Measurements from ENCODE around the gene LAIR1.
"Not testable (repeated sequence)": the region's sequence is repeated elsewhere in the genome, so short reads cannot be mapped to it uniquely, and the experiment has no call there.

Gene LAIR1

DNA sequence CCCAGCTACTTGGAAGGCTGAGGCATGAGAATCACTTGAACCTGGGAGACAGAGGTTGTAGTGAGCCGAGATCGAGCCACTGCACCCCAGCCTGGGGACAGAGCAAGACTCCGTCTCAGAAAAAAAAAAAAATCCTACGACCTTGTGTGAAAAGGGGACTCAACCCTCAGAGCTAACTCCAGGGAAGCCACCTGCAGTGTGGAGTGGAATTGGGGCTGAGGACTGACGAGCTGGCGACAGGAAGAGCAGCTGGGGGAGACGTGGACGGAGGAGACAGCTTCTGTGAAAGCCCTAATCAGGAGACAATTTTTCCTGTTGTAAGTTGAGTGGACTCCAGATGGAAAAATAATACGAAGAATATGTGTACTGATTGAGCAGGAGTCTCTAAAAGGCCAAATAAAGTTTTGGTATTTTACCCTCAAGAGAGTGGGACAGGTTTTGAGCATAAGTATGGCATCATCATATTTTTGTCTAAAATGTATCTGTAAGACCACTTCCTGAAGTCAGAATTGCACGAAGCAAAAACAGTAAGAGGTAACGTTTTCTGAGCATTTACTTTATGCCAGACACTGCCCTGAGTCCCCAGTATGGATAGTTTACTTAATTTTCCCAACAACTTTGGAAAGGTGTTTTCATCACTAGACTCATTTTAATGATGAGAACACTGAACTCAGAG, 12.0 kb upstream of the LAIR1 start:
- no peak for DNase-seq (ENCODE audit: low spot score)

DNA sequence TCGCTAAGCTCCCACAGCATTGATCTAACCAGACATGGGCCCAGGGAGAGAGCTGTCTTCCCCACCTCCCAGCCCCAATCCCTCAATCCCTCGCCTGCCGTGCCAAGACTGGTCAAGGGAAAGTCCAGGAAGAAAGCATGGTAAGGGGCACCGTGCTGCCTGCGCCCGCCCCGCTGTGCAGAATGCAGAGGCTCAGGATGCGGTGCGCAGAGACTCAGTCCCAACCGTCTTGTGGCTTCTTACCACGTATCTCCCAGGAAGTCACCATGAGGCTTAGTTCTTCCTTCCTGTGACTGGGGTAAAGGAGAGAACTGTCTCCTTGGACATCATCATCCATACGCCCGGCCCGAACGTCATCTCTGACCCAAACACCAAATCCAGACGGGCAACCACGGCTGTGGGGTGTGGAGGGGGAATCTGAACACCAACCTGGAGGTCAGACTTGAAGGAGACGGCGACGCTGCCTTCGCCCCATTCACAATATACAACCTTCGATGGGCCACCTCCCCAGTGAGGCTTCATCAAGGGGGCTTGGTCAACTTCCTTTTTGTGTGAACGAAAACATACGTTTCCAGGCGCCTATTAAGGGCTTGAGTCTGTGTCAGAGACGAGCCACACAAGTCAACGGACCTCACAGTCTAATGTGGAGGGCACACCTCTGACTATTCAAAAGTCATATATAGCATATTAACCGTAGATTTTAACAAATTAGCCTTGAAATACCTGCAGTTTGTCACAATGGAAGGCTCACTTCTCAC, 10.6 kb upstream of the LAIR1 start:
- not testable (repeated sequence) for DNase-seq (ENCODE audit: low spot score)

DNA sequence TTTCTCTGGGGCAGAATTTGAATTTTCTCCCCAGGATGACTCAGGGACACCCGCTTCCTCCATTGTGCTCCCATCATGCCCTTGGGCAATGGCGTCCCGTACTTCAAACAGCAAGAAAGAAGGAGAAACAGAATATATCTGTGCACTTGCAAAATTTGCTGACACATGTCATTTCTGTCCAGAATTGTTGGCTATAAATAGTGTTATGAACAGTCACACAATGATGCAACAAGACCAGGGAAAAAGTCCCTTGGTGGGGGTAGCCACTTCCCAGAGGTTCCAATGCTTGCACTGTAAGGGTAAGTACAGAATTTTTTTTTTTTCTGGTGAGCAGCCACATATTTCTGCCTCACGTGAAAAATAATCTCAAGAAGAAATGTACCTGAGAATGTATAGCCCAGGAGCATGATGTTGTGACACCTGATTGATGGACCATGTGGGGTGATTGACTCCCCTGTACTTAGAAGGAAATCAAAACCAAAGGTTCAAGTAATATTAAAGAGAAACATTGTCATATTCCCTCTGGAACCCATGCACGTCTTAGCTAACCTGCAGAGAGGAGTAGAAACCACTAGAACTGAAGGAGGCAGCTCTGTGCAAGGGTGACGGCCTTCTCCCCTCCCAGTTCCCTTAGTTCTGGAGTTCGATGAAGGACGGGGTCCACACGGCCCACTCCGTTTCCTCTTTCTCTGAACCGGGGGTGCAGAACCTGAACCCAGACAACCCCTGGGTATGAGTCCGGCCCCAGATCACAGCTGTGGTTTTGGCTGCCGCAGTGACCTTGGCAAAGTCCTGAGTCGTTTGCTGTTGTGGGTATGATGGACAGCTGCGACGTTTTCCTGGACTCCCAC, 9.3 kb upstream of the LAIR1 start:
- DNase-seq (ENCODE audit: low spot score), result no peak

DNA sequence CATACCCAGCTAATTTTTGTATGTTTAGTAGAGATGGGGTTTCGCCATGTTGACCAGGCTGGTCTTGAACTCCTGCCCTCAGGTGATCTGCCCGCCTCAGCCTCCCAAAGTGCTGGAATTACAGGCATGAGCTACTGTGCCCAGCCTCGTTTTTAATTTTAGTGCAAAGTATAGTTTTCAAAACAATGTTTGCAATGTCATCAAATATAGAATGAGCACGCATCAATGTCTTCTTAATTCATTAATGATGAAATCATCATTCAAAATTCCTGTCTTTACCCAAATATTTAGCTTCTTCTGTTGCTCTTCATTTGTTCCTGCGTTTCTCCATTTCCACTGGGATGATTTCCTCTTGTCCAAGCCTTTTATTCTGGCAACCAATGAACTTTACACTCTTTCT, 6.7 kb upstream of the LAIR1 start:
- not testable (repeated sequence) for DNase-seq (ENCODE audit: low spot score)

DNA sequence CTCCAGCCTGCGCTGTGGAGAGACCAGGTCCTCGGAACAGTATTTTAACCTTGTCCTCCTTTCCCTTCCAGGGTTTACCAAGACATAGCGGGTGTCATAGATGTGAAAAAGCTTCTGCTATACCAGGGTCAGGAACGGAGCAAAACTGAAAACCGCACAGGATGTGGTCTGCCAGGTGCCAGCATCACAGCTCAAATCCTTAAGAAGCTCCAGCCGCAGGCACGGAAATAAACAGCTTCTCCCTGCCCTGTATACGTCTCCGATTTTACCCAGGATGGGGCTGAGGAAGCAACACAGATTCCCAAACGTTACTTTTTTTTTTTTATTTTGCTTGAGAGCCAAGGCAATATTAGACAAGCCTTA, 5.7 kb upstream of the LAIR1 start:
- not testable (repeated sequence) for DNase-seq (ENCODE audit: low spot score)

DNA sequence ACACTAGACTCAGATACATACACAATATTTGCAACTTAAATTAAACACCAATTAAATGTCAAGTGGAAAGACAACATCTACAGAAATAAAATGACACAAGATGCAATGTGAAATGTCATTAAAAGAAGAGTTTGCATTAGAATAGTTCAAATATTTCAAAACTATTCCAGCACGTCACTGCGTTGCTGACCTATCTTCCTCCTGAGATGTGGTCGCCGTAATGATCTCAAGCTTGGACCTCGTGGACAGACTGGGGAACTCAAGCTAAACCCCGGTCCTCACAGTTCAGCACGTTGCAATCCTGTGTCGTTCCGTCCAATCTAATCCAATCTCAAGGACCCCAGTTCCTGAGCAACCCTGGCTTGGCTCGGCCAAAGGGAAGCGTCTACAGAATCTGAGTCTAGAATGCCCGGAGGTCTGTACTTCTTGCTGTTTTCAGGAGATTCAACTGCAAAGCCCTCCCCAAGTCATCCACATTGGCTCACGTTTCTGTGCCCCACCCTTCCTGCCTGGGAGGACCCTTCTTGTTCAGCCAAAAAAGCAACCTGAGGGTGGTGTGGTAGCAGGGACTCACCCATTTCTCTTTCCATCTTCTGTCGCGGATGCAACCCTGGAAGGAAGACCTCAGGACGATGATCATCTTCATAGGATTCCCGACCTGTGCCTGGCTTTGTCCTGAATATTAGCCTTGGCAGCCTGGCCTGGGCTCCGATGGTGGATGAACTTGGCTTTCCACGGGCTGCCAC, 5.1 kb upstream of the LAIR1 start:
- not testable (repeated sequence) for DNase-seq (ENCODE audit: low spot score)

- DNase-seq (ENCODE audit: low spot score), result no peak
These were observed 4.5 kb upstream of the LAIR1 start for GRCh38 chr19:54369082-54369687.

DNA sequence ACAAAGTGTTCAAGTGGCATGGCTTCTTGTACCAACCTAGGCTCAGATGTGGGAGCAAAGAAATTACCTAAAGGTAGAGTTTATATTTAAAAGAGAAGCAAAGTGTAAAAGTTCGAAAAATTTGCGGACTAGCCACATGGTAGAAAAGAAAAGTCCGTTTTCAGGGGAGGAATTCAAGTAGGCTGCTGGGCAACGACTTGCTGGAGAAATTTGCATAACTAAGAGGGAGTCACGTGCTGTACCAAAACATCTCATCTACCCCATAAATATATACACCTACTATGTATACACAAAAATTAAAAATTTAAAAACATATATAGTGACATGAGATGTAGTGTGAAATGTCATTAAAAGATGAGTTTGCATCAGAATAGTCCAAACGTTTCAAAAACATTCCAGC, 2.1 kb upstream of the LAIR1 start:
- DNase-seq (ENCODE audit: low spot score), result no peak

- DNase-seq (ENCODE audit: low spot score), result not testable (repeated sequence)
These were observed 1.1 kb upstream of the LAIR1 start for GRCh38 chr19:54365798-54366197.

DNA sequence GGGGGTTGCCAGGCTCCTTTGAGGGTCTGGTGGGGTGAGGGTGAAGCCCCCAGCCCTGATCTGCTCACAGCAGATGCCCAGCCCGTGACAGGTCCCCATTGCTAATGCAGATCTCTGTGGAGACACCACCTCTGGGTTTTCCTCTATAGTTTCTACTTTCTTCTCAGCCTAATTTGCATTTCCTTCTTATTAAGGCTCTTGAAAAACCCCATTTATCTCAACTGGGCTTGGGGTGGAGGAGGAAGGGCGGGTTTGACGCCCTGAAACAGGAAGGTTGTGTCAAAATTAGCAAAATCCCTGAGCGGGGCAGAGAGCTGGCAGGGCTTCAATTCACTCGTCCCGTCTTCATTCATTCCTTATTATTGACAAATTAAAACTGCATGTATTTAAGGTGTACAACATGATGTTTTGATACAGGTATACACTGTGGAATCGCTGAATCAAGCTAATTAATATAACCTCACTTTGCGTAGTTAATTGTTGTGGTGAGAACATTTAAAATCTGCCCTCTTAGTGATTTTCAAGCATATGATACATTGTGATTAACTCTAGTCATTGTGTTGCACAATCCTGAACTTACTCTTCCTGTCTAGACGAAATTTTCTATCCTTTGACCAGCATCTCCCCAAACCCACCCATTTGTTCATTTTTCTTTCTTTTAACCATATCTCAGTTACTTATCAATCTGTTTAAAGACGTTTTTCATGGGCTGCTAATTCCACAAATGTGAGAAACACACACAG, 2.9 kb downstream of the LAIR1 start:
- DNase-seq (ENCODE audit: low spot score), result not testable (repeated sequence)

DNA sequence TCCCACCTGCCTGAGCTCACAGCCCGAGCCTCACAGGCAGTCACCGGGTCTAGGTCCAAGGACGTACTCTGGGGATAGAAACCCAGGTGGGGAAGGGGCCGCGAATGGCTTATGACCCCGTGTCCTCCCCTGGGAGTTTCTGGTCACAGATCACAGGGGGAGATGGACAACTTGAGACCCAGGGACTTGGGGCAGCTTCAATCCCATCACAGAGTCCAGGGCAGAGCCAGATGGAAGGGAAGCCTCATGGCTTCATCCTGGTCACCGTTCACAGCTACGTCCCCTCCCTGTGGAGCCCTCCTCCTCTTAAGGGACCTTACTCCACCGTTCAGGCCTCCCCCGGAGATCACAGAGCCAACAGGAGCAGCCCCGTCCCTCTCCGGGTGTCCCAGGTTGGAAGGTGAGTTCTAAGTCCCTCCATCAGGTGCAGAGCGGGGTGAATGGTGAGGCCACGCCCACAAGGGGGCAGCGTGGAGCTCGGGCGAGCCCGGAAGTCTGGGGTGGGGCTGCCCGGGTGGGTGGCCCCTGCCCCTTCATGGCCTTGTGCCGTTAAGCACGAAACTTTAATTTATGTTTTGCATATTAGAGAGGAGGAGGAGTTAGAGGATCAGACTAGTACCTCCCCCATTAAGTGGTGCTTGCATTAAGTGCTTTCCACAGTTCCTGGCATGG, 5.4 kb downstream of the LAIR1 start:
- not testable (repeated sequence) for DNase-seq (ENCODE audit: low spot score)

GRCh38 chr19:54357381-54357780, 7.3 kb downstream of the LAIR1 start:
- no peak for DNase-seq (ENCODE audit: low spot score)

- DNase-seq (ENCODE audit: low spot score), result no peak
These were observed 8.2 kb downstream of the LAIR1 start for GRCh38 chr19:54356444-54357056.

GRCh38 chr19:54355675-54356074, 9.1 kb downstream of the LAIR1 start:
- no peak for DNase-seq (ENCODE audit: low spot score)

DNA sequence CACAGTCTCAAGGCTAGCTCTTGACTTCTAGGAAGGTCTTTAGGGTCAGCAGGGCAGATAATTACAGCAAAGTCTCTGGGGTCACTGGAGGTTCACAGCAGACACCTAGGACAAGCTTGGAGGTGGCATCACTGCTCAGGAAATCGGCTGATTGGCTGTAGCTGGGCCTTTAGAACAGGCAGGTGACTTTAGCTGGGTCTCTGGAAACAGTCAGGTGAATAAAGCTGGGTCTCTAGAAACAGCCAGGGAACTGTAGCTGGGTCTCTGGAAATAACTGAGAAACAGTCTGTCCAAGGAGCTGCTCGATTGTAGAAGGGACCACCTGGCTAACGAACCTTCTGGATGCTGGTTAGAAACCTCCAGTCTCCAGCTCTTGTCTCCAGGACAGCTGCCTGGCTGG, 10.0 kb downstream of the LAIR1 start:
- DNase-seq (ENCODE audit: low spot score), result no peak

- DNase-seq (ENCODE audit: low spot score), result no peak
These were observed 12.2 kb downstream of the LAIR1 start for GRCh38 chr19:54352546-54352945.

- DNase-seq (ENCODE audit: low spot score), result no peak
These were observed 12.7 kb downstream of the LAIR1 start for GRCh38 chr19:54352041-54352440.

DNA sequence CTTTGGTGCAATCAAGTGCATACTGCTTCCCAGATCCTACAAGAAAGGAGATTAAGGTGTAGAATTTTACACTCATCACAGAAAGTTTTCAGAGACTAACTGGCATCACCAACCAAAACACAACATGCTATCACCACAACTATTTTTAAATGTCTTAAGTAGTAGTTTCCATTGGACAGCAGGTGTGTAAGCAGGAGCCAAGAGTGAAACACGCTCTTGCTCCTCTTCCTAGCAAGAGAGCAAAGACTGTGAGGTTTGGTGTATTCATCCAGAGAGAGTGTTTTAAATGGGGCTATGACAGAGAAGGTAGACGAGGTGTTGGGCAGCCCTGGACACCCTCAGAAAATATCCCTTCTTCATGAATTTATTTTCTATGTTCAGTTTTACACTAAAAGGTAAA, 13.3 kb downstream of the LAIR1 start:
- no peak for DNase-seq (ENCODE audit: low spot score)

DNA sequence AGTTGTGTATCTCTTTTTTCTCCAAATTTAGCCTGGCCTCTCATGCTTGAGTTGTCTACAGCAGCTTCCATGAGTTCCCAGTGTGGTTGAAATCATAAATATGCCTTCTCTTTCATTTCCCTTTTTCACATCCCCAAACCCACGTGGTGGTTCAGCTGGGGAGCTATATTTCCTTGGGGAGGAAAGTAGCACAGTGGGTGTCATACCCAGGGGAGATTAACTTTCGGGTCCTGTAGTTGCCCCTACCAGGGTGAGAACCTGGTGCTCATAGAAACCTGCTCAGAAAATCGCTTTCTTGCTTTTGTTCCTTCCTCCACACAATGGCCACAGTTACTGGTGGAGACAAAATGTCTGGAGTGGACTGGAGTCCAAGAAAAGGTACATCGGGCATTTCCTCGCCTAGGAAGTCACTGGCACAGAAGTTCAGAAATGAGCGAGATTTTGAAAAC, 18.8 kb downstream of the LAIR1 start:
- no peak for DNase-seq (ENCODE audit: low spot score)

DNA sequence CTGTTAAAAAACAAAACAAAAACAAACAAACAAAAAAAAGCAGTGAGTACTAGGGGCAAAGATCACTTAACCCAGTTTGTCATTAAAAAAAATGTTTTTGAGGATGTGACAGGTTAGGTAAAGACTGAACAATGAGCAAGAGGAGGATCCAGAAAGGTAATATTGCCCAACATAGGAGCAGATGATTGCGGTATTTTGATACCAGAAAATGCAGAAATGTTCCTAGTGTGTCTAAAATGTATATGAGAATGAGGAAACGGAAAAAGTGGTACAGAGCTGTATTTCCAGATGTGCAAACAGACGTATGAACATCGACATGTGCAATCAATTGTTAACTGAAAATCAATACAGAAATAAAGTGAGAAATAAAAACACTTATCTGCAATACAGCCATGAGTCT, 20.9 kb downstream of the LAIR1 start:
- no peak for DNase-seq (ENCODE audit: low spot score)

Measured in HuH-7 (cell line).